WERI-Rb-1 (cell line): Measurements from ENCODE around the gene TPM1.

Source experiments
- DNase-seq: peaks from one replicate; pipeline ENCODE4 v3.0.0-alpha.2; 2020
- H3K27ac ChIP-seq: fragments of 250-450 bp; sonication (Bioruptor Pico); 2 replicates; pipeline ENCODE4 v1.5.1; 2020; ENCODE audit warnings: mild to moderate bottlenecking, moderate library complexity
- H3K27me3 ChIP-seq: fragments of 250-450 bp; sonication (Bioruptor Pico); 2 replicates; pipeline ENCODE4 v1.5.1; 2021; ENCODE audit warnings: mild to moderate bottlenecking, low read depth, moderate library complexity; ENCODE audit not compliant: insufficient read depth, severe bottlenecking
- H3K36me3 ChIP-seq: fragments of 250-450 bp; sonication (Bioruptor Pico); 2 replicates; pipeline ENCODE4 v1.5.1; 2020; ENCODE audit warnings: mild to moderate bottlenecking, moderate library complexity
- H3K4me3 ChIP-seq: 2 replicates; pipeline ENCODE4 v1.5.1; 2011; ENCODE audit warnings: low read depth, mild to moderate bottlenecking, control low read depth, low read length
- H3K9me3 ChIP-seq: fragments of 250-450 bp; sonication (Bioruptor Pico); 2 replicates; pipeline ENCODE4 v1.5.1; 2021; ENCODE audit warnings: mild to moderate bottlenecking, moderate library complexity; ENCODE audit not compliant: severe bottlenecking
- CTCF ChIP-seq: IDR thresholded peaks from 2 replicates; pipeline ENCODE4 v1.5.1; 2011; ENCODE audit warnings: low read depth, mild to moderate bottlenecking, control low read depth, inconsistent platforms, low read length

Gene TPM1

GRCh38 chr15:63048115-63048775 is 5.7 kb downstream of the TPM1 start:
- Histone ChIP-seq H3K36me3 (no peaks in the 10 kb centered on the region), H3K9me3 (no peaks in the 10 kb centered on the region), H3K27me3 (peaks cover 15% of the 10 kb centered on the region), H3K4me3 (peak overlapping the region; percentile 81), H3K27ac (peak overlapping the region; percentile 85)
- peak; percentile 96 for DNase-seq
- peak; percentile 95 for TF ChIP-seq CTCF

- peak; percentile 63 for DNase-seq
Measured at GRCh38 chr15:63048776-63049665, 6.5 kb downstream of the TPM1 start.

GRCh38 chr15:63049783-63050371 is 7.3 kb downstream of the TPM1 start:
- no peak for DNase-seq
- Histone ChIP-seq H3K4me3 (no peak overlapping the region), H3K9me3 (no peaks in the 10 kb centered on the region), H3K27ac (no peak overlapping the region), H3K36me3 (no peaks in the 10 kb centered on the region), H3K27me3 (peaks cover 3% of the 10 kb centered on the region)
- TF ChIP-seq CTCF = no peak

More at GRCh38 chr15:63048776-63049665, 6.5 kb downstream of the TPM1 start:
- Histone ChIP-seq H3K36me3 (no peaks in the 10 kb centered on the region), H3K27me3 (peaks cover 8% of the 10 kb centered on the region), H3K9me3 (no peaks in the 10 kb centered on the region), H3K27ac (peak overlapping the region; percentile 85), H3K4me3 (peak overlapping the region; percentile 81)
- no peak for TF ChIP-seq CTCF

GRCh38 chr15:63050731-63051155 is 8.2 kb downstream of the TPM1 start:
- TF ChIP-seq CTCF = no peak
- Histone ChIP-seq H3K4me3 (no peak overlapping the region), H3K27ac (no peak overlapping the region), H3K27me3 (no peaks in the 10 kb centered on the region), H3K36me3 (no peaks in the 10 kb centered on the region), H3K9me3 (no peaks in the 10 kb centered on the region)
- no peak for DNase-seq

GRCh38 chr15:63051156-63052066 is 8.9 kb downstream of the TPM1 start:
- no peak overlapping the region for H3K4me3 ChIP-seq
- DNase-seq = no peak
- no peaks in the 10 kb centered on the region for H3K36me3 ChIP-seq
- H3K9me3 ChIP-seq = no peaks in the 10 kb centered on the region
- H3K27ac ChIP-seq = peak overlapping the region; percentile 67; the same call in 1 of the 2 replicates
- no peak for TF ChIP-seq CTCF
- H3K27me3 ChIP-seq = no peaks in the 10 kb centered on the region
